Measurements from ENCODE around the gene WNT3. TPM values are rescaled to one million over a fixed set of nuclear protein-coding genes. Genes with fewer than 3 reads are reported as not detected.

The WNT3 gene
- total RNA-seq, 4 donors from 2014 or later: 26.7 to 57.9 (median 46.6) TPM

GRCh38 chr17:46805771-46806170 is 12.7 kb downstream of the WNT3 start:
- DNase-seq (ENCODE audit: low spot score in 2 of 2): no peak
- no peak for TF ChIP-seq CTCF (IDR thresholded peaks at IDR 0.05)
- H3K4me3 ChIP-seq (ENCODE audit: low read depth, poor library complexity, severe bottlenecking): no peak overlapping the region
- WGBS, 2 donors: 82 to 91% methylated on average over 6 of the region's 6 CpGs
- intact Hi-C loops (cut with DNase I; ENCODE audit: low total_unique reads): no loop called here

DNA sequence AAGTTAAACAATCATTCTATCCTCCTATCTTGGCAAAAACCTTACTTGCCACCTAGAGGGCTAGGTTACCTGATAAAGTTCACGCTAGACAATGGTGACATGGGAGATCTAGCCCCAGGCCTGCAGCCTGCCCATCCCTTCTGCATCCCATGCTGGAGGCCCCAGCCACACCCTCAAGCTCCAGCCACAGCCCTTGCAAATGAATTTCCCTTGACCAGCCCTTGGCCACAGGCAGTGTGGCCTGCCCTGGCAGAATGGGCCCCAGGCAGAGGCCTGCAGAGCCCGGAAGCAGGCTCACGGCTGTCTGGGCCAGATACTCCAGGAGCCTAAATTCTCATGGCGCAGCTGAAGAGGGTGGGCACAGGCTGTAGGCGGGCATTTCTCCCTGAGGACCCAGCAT is 14.9 kb downstream of the WNT3 start:
- DNase-seq (ENCODE audit: low spot score in 2 of 2): no peak
- intact Hi-C loops (cut with DNase I; ENCODE audit: low total_unique reads): no loop called here
- H3K4me3 ChIP-seq (ENCODE audit: low read depth, poor library complexity, severe bottlenecking): no peak overlapping the region
- WGBS, 2 donors: 75 to 90% methylated on average over 5 of the region's 5 CpGs
- no peak for TF ChIP-seq POLR2A (IDR thresholded peaks at IDR 0.05)
- no peak for TF ChIP-seq CTCF (IDR thresholded peaks at IDR 0.05)

DNA sequence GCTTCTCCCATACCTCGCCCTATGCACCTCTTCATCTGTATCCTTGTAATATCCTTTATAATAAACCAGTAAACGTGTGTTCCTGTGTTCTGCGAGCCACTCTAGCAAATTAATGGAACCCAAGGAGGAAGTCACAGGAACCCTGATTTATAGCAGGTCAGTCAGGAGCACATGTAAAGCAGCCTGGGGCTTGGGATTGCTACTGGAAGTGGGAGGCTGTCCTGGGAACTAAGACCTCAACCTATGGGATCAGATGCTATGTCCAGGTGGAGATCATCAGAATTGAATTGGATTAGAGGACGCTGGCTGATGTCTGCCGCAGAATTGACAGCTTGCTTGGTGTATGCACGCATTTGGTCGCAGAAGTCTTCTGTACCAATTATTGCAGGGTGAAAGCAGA is 15.7 kb downstream of the WNT3 start:
- H3K4me3 ChIP-seq (ENCODE audit: low read depth, poor library complexity, severe bottlenecking): no peak overlapping the region
- TF ChIP-seq POLR2A (IDR thresholded peaks at IDR 0.05) (no peak), CTCF (IDR thresholded peaks at IDR 0.05) (no peak)
- intact Hi-C loops (cut with DNase I; ENCODE audit: low total_unique reads): no loop called here
- no peak for DNase-seq (ENCODE audit: low spot score in 2 of 2)
- WGBS, 2 donors: 74 to 78% methylated on average over 7 of the region's 7 CpGs

- no peak for DNase-seq (ENCODE audit: low spot score in 2 of 2)
- no peak overlapping the region for H3K4me3 ChIP-seq (ENCODE audit: low read depth, poor library complexity, severe bottlenecking)
- WGBS, 2 donors: 98 to 99% methylated on average over 4 of the region's 4 CpGs
- intact Hi-C loops (cut with DNase I; ENCODE audit: low total_unique reads): no loop called here
- TF ChIP-seq POLR2A (IDR thresholded peaks at IDR 0.05): no peak
- no peak for TF ChIP-seq CTCF (IDR thresholded peaks at IDR 0.05)
Measured at GRCh38 chr17:46800573-46800972, 17.9 kb downstream of the WNT3 start.

- DNase-seq (ENCODE audit: low spot score in 2 of 2): no peak
- H3K4me3 ChIP-seq (ENCODE audit: low read depth, poor library complexity, severe bottlenecking): no peak overlapping the region
- TF ChIP-seq CTCF (IDR thresholded peaks at IDR 0.05) (no peak), POLR2A (IDR thresholded peaks at IDR 0.05) (no peak)
- WGBS, 2 donors: 39 to 51% methylated on average over 8 of the region's 8 CpGs
- intact Hi-C loops (cut with DNase I; ENCODE audit: low total_unique reads): no loop called here
Measured at GRCh38 chr17:46796956-46797530, 21.4 kb downstream of the WNT3 start.

GRCh38 chr17:46796524-46796923 is 22.0 kb downstream of the WNT3 start:
- WGBS, 2 donors: 67 to 71% methylated on average over 7 of the region's 7 CpGs
- intact Hi-C loops (cut with DNase I; ENCODE audit: low total_unique reads): no loop called here

More at GRCh38 chr17:46796524-46796923, 22.0 kb downstream of the WNT3 start:
- no peak for TF ChIP-seq POLR2A (IDR thresholded peaks at IDR 0.05)
- no peak for TF ChIP-seq CTCF (IDR thresholded peaks at IDR 0.05)
- no peak overlapping the region for H3K4me3 ChIP-seq (ENCODE audit: low read depth, poor library complexity, severe bottlenecking)
- DNase-seq (ENCODE audit: low spot score in 2 of 2): no peak

Measured in lower leg skin (tissue), 4 donors.